GM23338 (cell line): ENCODE data around the gene TMEM208. TPM values are rescaled to one million over a fixed set of nuclear protein-coding genes. Genes with fewer than 3 reads are reported as not detected.

Experiments
- ATAC-seq: fragments of 200-7000 bp; cut with Tn5 transposase; 3 replicates; pipeline ENCODE4 v1.9.1; 2020
- DNase-seq: peaks from one replicate; pipeline ENCODE4 v3.0.0-alpha.2; 2015; ENCODE audit warnings: low spot score
- H2AFZ ChIP-seq: fragments of 200-600 bp; sonication (generic); 2 replicates; pipeline ENCODE4 v1.8.0; 2016; ENCODE audit warnings: antibody characterized with exemption, mild to moderate bottlenecking, moderate library complexity
- H3F3A ChIP-seq: fragments of 200-600 bp; sonication (generic); replicated peaks from 2 replicates; pipeline ENCODE4 v1.8.0; 2017; ENCODE audit warnings: antibody characterized with exemption, mixed run types, low read depth
- H3K27ac ChIP-seq: fragments of 200-600 bp; sonication (generic); 2 replicates; pipeline ENCODE4 v1.6.1; 2016; ENCODE audit warnings: low read depth
- H3K27me3 ChIP-seq: fragments of 200-600 bp; sonication (generic); 2 replicates; pipeline ENCODE4 v1.8.0; 2016; ENCODE audit warnings: mild to moderate bottlenecking, mixed run types, moderate library complexity; ENCODE audit not compliant: insufficient read depth
- H3K36me3 ChIP-seq: fragments of 200-600 bp; sonication (generic); 2 replicates; pipeline ENCODE4 v1.8.0; 2016; ENCODE audit warnings: mild to moderate bottlenecking; ENCODE audit not compliant: insufficient read depth
- H3K4me1 ChIP-seq: fragments of 200-600 bp; sonication (generic); 2 replicates; pipeline ENCODE4 v1.8.0; 2016; ENCODE audit warnings: mild to moderate bottlenecking, moderate library complexity; ENCODE audit not compliant: insufficient read depth
- H3K4me2 ChIP-seq: fragments of 200-600 bp; sonication (generic); 2 replicates; pipeline ENCODE4 v1.7.1; 2017; ENCODE audit warnings: mixed run types
- H3K4me3 ChIP-seq: fragments of 200-600 bp; sonication (generic); 2 replicates; pipeline ENCODE4 v1.6.1; 2016; ENCODE audit warnings: mixed run types
- H3K79me2 ChIP-seq: fragments of 200-600 bp; sonication (generic); replicated peaks from 2 replicates; pipeline ENCODE4 v1.8.0; 2017; ENCODE audit warnings: mild to moderate bottlenecking; ENCODE audit not compliant: insufficient read depth
- H3K9me2 ChIP-seq: fragments of 200-600 bp; sonication (generic); 2 replicates; pipeline ENCODE4 v1.8.0; 2017; ENCODE audit not compliant: insufficient read depth
- H4K20me1 ChIP-seq: fragments of 200-600 bp; sonication (generic); replicated peaks from 2 replicates; pipeline ENCODE4 v1.8.0; 2017; ENCODE audit warnings: mild to moderate bottlenecking; ENCODE audit not compliant: insufficient read depth
- H3K27ac Mint-ChIP-seq: 2 replicates; pipeline ENCODE4 v1.8.0; 2020; ENCODE audit warnings: inconsistent platforms, mild to moderate bottlenecking, moderate library complexity, mixed read lengths
- H3K27me3 Mint-ChIP-seq: 3 replicates; pipeline ENCODE4 v1.8.0; 2022; ENCODE audit warnings: low read depth, mild to moderate bottlenecking, moderate library complexity, mixed read lengths, inconsistent platforms; ENCODE audit not compliant: insufficient read depth, poor library complexity
- H3K36me3 Mint-ChIP-seq: 3 replicates; pipeline ENCODE4 v1.8.0; 2021; ENCODE audit warnings: low read depth, mild to moderate bottlenecking, inconsistent platforms, moderate library complexity, mixed read lengths
- H3K4me1 Mint-ChIP-seq: 3 replicates; pipeline ENCODE4 v1.8.0; 2020; ENCODE audit warnings: mild to moderate bottlenecking, inconsistent platforms, mixed read lengths
- H3K4me3 Mint-ChIP-seq: 3 replicates; pipeline ENCODE4 v1.8.0; 2021; ENCODE audit warnings: moderate library complexity, mild to moderate bottlenecking, inconsistent platforms, mixed read lengths
- H3K9me3 Mint-ChIP-seq: 3 replicates; pipeline ENCODE4 v1.8.0; 2020; ENCODE audit warnings: moderate library complexity, mild to moderate bottlenecking, inconsistent platforms, mixed read lengths
- CREB1 ChIP-seq: fragments of 250-450 bp; sonication (Bioruptor Pico); IDR thresholded peaks from 2 replicates; pipeline ENCODE4 v1.5.0; 2020; ENCODE audit warnings: low read depth, mild to moderate bottlenecking, moderate library complexity
- CTCF ChIP-seq, 2 experiments: fragments of 200-600 bp in 1 of 2; sonication (generic) in 1 of 2; conservative IDR thresholded peaks; 2 replicates each; pipeline versions ENCODE4 v1.5.1 to v1.6.1; 2016 to 2017; ENCODE audit warnings: antibody characterized with exemption in 2 of 2, low read depth in 2 of 2, mild to moderate bottlenecking in 2 of 2, moderate library complexity in 1 of 2
- ETS1 ChIP-seq: IDR thresholded peaks from 2 replicates; pipeline ENCODE4 v1.6.1; 2016; ENCODE audit warnings: antibody characterized with exemption
- EZH2 ChIP-seq: fragments of 200-600 bp; sonication (generic); IDR thresholded peaks from one replicate; pipeline ENCODE4 v1.8.0; 2017; ENCODE audit warnings: antibody characterized with exemption, mild to moderate bottlenecking, low read depth; ENCODE audit not compliant: unreplicated experiment
- EZH2phosphoT487 ChIP-seq: fragments of 200-600 bp; sonication (generic); IDR thresholded peaks from one replicate; pipeline ENCODE4 v1.8.1; 2018; ENCODE audit warnings: antibody characterized with exemption; ENCODE audit not compliant: unreplicated experiment
- JUNB ChIP-seq: IDR thresholded peaks from one replicate; pipeline ENCODE4 v1.6.1; 2016; ENCODE audit warnings: antibody characterized with exemption; ENCODE audit not compliant: unreplicated experiment
- NANOG ChIP-seq: IDR thresholded peaks from 2 replicates; pipeline ENCODE4 v1.6.1; 2016; ENCODE audit warnings: antibody characterized with exemption, borderline replicate concordance
- POLR2AphosphoS5 ChIP-seq: IDR thresholded peaks from 2 replicates; pipeline ENCODE4 v1.6.1; 2016; ENCODE audit warnings: antibody characterized with exemption, low read depth
- STAT1 ChIP-seq: IDR thresholded peaks from one replicate; pipeline ENCODE4 v1.6.1; 2016; ENCODE audit warnings: antibody characterized with exemption; ENCODE audit not compliant: unreplicated experiment
- ZNF114 ChIP-seq: fragments of 250-450 bp; sonication (Bioruptor Pico); IDR thresholded peaks from 2 replicates; pipeline ENCODE4 v1.5.0; 2020; ENCODE audit warnings: mild to moderate bottlenecking, moderate library complexity
- ZNF331 ChIP-seq: fragments of 250-450 bp; sonication (Bioruptor Pico); IDR thresholded peaks from 2 replicates; pipeline ENCODE4 v1.5.0; 2020; ENCODE audit warnings: low read depth, mild to moderate bottlenecking, moderate library complexity
- ZNF462 ChIP-seq: fragments of 250-450 bp; sonication (Bioruptor Pico); IDR thresholded peaks from 2 replicates; pipeline ENCODE4 v1.5.0; 2020; ENCODE audit warnings: mild to moderate bottlenecking, moderate library complexity
- polyA plus RNA-seq: library from polyadenylated mRNA; unstranded; fragments of >200 nt; fragmentation: Nextera tagmentation; extraction: Ambion mirVana; gene quantifications from 2 replicates; pipeline ENCODE4 v1.2.1, GENCODE V29; 2016
- total RNA-seq: library from RNA; depleted of rRNA; stranded (reverse); fragments of >200 nt; shearing (Covaris generic); gene quantifications from 2 replicates; pipeline ENCODE4 v1.2.3, GENCODE V29; 2014

Gene TMEM208
- total and polyA plus RNA-seq, 2 experiments from 2014 or later, result 23.2 to 82.3 TPM

DNA sequence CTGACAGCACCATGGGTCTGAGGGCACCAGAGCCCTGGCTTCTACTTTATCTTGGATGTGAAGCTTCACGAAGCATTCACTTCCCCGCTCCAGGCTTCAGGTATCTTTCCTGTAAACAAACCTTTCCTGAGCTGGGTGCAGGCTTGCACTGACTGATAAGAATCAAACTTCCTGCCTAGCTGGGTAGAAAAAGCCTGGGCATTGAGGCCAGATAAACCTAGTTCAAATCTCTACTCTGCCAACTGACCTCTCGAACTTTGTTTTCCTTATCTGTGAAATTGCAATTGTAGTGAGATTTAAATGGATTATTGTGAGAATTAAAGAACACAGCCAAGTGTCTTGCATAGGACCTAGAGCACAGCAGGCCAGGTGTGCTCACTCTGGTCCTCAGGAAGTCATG lies 2.9 kb upstream of the TMEM208 start (continued):
- TF ChIP-seq ZNF462 (CRISPR knock-in tag) (no peak), CREB1 (CRISPR knock-in tag) (no peak), EZH2 (no peak), STAT1 (no peak), ZNF331 (CRISPR knock-in tag) (no peak)

DNA sequence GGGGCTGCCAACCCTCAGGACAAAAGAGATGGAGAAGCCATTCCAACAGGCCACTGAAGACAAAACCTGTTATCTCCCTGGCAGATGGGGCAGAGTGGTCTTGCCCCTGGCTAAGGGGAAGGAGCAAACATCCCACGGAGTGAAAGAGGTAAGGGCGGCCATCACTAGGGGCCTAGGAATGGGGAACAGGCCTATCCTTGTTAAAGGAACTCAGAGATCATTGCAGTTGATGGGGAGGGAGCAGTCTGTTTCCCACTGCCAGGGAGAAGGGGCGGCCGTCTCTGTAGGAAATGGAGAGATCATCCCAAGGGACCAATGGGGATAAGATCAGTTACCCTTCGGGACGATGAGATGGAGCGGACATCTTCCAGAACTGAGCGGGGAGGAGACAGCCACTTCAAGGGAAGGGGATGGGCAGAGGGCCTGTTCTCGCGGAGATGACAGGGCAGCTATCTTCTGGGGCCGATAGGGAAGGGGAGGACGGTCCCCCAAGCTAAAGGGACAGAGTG lies 581 bp upstream of the TMEM208 start:
- Histone ChIP-seq H2AFZ (peak overlapping the region; percentile 56), H3K79me2 (peaks cover 11% of the 10 kb centered on the region), H4K20me1 (peaks cover 5% of the 10 kb centered on the region; the same call in 1 of the 2 replicates), H3F3A (no peaks in the 10 kb centered on the region), H3K9me2 (no peaks in the 10 kb centered on the region), H3K27me3 (no peaks in the 10 kb centered on the region), H3K4me3 (peak overlapping the region; percentile 86), H3K4me2 (peak overlapping the region; percentile 75), H3K4me1 (peaks cover 3% of the 10 kb centered on the region; the same call in 1 of the 2 replicates), H3K27ac (no peak overlapping the region), H3K36me3 (peaks cover 9% of the 10 kb centered on the region; the same call in 1 of the 2 replicates)
- DNase-seq (no peak), ATAC-seq (peak; percentile 28; the same call in 2 of the 3 replicates)
- Mint-ChIP-seq H3K4me3 (peak overlapping the region; percentile 97), H3K27me3 (peaks cover 20% of the 10 kb centered on the region), H3K27ac (peak overlapping the region; percentile 6; the same call in 1 of the 2 replicates), H3K4me1 (peaks cover 14% of the 10 kb centered on the region), H3K36me3 (peaks cover 39% of the 10 kb centered on the region), H3K9me3 (no peaks in the 10 kb centered on the region)
- no peak for TF ChIP-seq ZNF114 (CRISPR knock-in tag)
- no peak for TF ChIP-seq EZH2phosphoT487
- TF ChIP-seq CREB1 (CRISPR knock-in tag), result no peak
- no peak for TF ChIP-seq JUNB
- TF ChIP-seq POLR2AphosphoS5, result no peak
- no peak for TF ChIP-seq CTCF (conservative IDR thresholded peaks at IDR 0.05; ENCODE audit: low read depth in 2 of 2)
- TF ChIP-seq EZH2, result no peak
- TF ChIP-seq STAT1, result no peak
- no peak for TF ChIP-seq NANOG
- TF ChIP-seq ETS1, result no peak
- no peak for TF ChIP-seq ZNF331 (CRISPR knock-in tag)
